Muscle of leg (tissue), 11 donors: ENCODE results near the gene KDM4B. TPM values are rescaled to one million over a fixed set of nuclear protein-coding genes. Genes with fewer than 3 reads are reported as not detected.
"Not testable (repeated sequence)": the region's sequence is repeated elsewhere in the genome, so short reads cannot be mapped to it uniquely, and the experiment has no call there.

Source experiments
- DNase-seq: peaks from one replicate; pipeline ENCODE4 v3.0.0; 2013
- H3K27ac ChIP-seq: one replicate; pipeline ENCODE4 v1.5.1; 2013; ENCODE audit warnings: mild to moderate bottlenecking, low read length, control low read depth
- H3K27me3 ChIP-seq: one replicate; pipeline ENCODE4 v1.6.1; 2013; ENCODE audit warnings: low read length; ENCODE audit not compliant: control insufficient read depth, insufficient read depth
- H3K36me3 ChIP-seq: one replicate; pipeline ENCODE4 v1.6.1; 2013; ENCODE audit warnings: low read length; ENCODE audit not compliant: control insufficient read depth, insufficient read depth
- H3K4me1 ChIP-seq: one replicate; pipeline ENCODE4 v1.6.1; 2013; ENCODE audit warnings: low read length; ENCODE audit not compliant: control insufficient read depth, insufficient read depth
- H3K4me3 ChIP-seq: one replicate; pipeline ENCODE4 v1.5.1; 2013; ENCODE audit warnings: low read length, control low read depth
- H3K9me3 ChIP-seq: replicated peaks from 2 replicates; pipeline ENCODE4 v1.6.1; 2013; ENCODE audit warnings: low read depth, low read length; ENCODE audit not compliant: control insufficient read depth
- WGBS: methylation state at CpG from one replicate; pipeline ENCODE4 v1.1.5; 2013; ENCODE audit warnings: missing lambda C conversion rate; ENCODE audit not compliant: insufficient coverage; 5-methylcytosine and 5-hydroxymethylcytosine counted together
- polyA plus RNA-seq, 8 donors: library from polyadenylated mRNA; unstranded; fragments of 120-200 nt; gene quantifications; one replicate each; pipeline versions ENCODE4 v1.2.1 to v1.2.3, GENCODE V29; 2013; ENCODE audit warnings: inconsistent platforms in 1 of 8, low replicate concordance in 1 of 8; ENCODE audit not compliant: insufficient read length in 8 of 8, insufficient read depth in 1 of 8
- total RNA-seq: library from RNA; stranded (reverse); fragments of 120-200 nt; gene quantifications from one replicate; pipeline ENCODE4 v1.2.4, GENCODE V29; 2013

KDM4B gene
- total and polyA plus RNA-seq, 9 donors, result 8.1 to 22.3 (median 21.1) TPM

- Histone ChIP-seq H3K9me3 (no peaks in the 10 kb centered on the region), H3K4me3 (no peak overlapping the region), H3K36me3 (peaks cover 4% of the 10 kb centered on the region), H3K27me3 (no peaks in the 10 kb centered on the region), H3K27ac (no peak overlapping the region), H3K4me1 (peaks cover 55% of the 10 kb centered on the region)
- DNase-seq, result no peak
- 95% methylated on average over 4 of the region's 14 CpGs for WGBS
These were observed 6.1 kb downstream of the KDM4B start for GRCh38 chr19:4974880-4975469.

- 100% methylated on average over 5 of the region's 13 CpGs for WGBS
These were observed 6.7 kb downstream of the KDM4B start for GRCh38 chr19:4975601-4976000.

GRCh38 chr19:4976401-4977298 lies 7.7 kb downstream of the KDM4B start:
- 56% methylated on average over 25 of the region's 33 CpGs for WGBS
- peaks cover 43% of the 10 kb centered on the region for H3K4me1 ChIP-seq
- H3K9me3 ChIP-seq, result no peaks in the 10 kb centered on the region
- H3K4me3 ChIP-seq, result no peak overlapping the region
- H3K27me3 ChIP-seq, result no peaks in the 10 kb centered on the region
- DNase-seq, result peak; percentile 88
- H3K36me3 ChIP-seq, result peaks cover 7% of the 10 kb centered on the region
- peak overlapping the region; percentile 54 for H3K27ac ChIP-seq

More at GRCh38 chr19:4975601-4976000, 6.7 kb downstream of the KDM4B start:
- H3K36me3 ChIP-seq, H3K4me3 ChIP-seq, H3K27me3 ChIP-seq, H3K27ac ChIP-seq, H3K9me3 ChIP-seq, DNase-seq: not testable (repeated sequence)
- H3K4me1 ChIP-seq, result peaks cover 48% of the 10 kb centered on the region

- H3K4me3 ChIP-seq, result no peak overlapping the region
- 67% methylated on average over 26 of the region's 36 CpGs for WGBS
- H3K36me3 ChIP-seq, result peaks cover 7% of the 10 kb centered on the region
- peak; percentile 72 for DNase-seq
- no peak overlapping the region for H3K27ac ChIP-seq
- H3K4me1 ChIP-seq, result peaks cover 35% of the 10 kb centered on the region
- H3K9me3 ChIP-seq, result no peaks in the 10 kb centered on the region
- H3K27me3 ChIP-seq, result no peaks in the 10 kb centered on the region
These were observed 8.6 kb downstream of the KDM4B start for GRCh38 chr19:4977299-4978174.

GRCh38 chr19:4979211-4979807 lies 10.4 kb downstream of the KDM4B start:
- Histone ChIP-seq H3K4me1 (peaks cover 47% of the 10 kb centered on the region), H3K27me3 (no peaks in the 10 kb centered on the region), H3K36me3 (peaks cover 7% of the 10 kb centered on the region), H3K4me3 (no peak overlapping the region), H3K9me3 (no peaks in the 10 kb centered on the region), H3K27ac (no peak overlapping the region)
- WGBS, result 70% methylated on average over 2 of the region's 8 CpGs
- no peak for DNase-seq

- H3K27me3 ChIP-seq, result no peaks in the 10 kb centered on the region
- H3K36me3 ChIP-seq, result peaks cover 7% of the 10 kb centered on the region
- H3K4me3 ChIP-seq, result no peak overlapping the region
- H3K9me3 ChIP-seq, result no peaks in the 10 kb centered on the region
- no peak for DNase-seq
- WGBS, result 83% methylated on average over 1 of the region's 3 CpGs
- H3K27ac ChIP-seq, result no peak overlapping the region
- H3K4me1 ChIP-seq, result peaks cover 48% of the 10 kb centered on the region
These were observed 11.2 kb downstream of the KDM4B start for GRCh38 chr19:4980067-4980466.

GRCh38 chr19:4980838-4981680 lies 12.1 kb downstream of the KDM4B start:
- Histone ChIP-seq H3K4me1 (peaks cover 56% of the 10 kb centered on the region), H3K9me3 (no peaks in the 10 kb centered on the region), H3K27me3 (no peaks in the 10 kb centered on the region), H3K27ac (no peak overlapping the region), H3K36me3 (peaks cover 7% of the 10 kb centered on the region), H3K4me3 (no peak overlapping the region)
- no peak for DNase-seq
- WGBS, result 75% methylated on average over 24 of the region's 27 CpGs

GRCh38 chr19:4981681-4981958 lies 12.7 kb downstream of the KDM4B start:
- H3K27ac ChIP-seq, result no peak overlapping the region
- no peaks in the 10 kb centered on the region for H3K27me3 ChIP-seq
- H3K4me1 ChIP-seq, result peaks cover 60% of the 10 kb centered on the region
- H3K4me3 ChIP-seq, result no peak overlapping the region
- H3K9me3 ChIP-seq, result no peaks in the 10 kb centered on the region
- no peak for DNase-seq
- WGBS, result 60% methylated on average over 1 of the region's 3 CpGs
- H3K36me3 ChIP-seq, result peaks cover 7% of the 10 kb centered on the region

GRCh38 chr19:4983346-4984105 lies 14.6 kb downstream of the KDM4B start:
- no peak for DNase-seq
- Histone ChIP-seq H3K36me3 (peaks cover 3% of the 10 kb centered on the region), H3K27me3 (no peaks in the 10 kb centered on the region), H3K4me1 (peaks cover 57% of the 10 kb centered on the region), H3K4me3 (no peak overlapping the region), H3K27ac (no peak overlapping the region), H3K9me3 (no peaks in the 10 kb centered on the region)
- 69% methylated on average over 15 of the region's 23 CpGs for WGBS
